GM12878 (cell line): ENCODE results near the gene NPW. TPM values are rescaled to one million over a fixed set of nuclear protein-coding genes. Genes with fewer than 3 reads are reported as not detected.

Experiments used
- ATAC-seq: fragments of 200-7000 bp; cut with Tn5 transposase; 3 replicates; pipeline ENCODE4 v1.9.1; 2020; ENCODE audit warnings: mild to moderate bottlenecking, moderate library complexity
- BruUV-seq: library from RNA; stranded (reverse); fragments of 400-500 nt; replicated peaks from 2 replicates; lab custom pipeline; 2021; lab: Mats Ljungman, UMichigan
- CTCF ChIA-PET: fragments of 300-600 bp; sonication (Branson Sonifier 250); formaldehyde crosslinking; extraction: SDS; loops from one replicate; lab custom pipeline; 2021; ENCODE audit warnings: inconsistent platforms; lab: Yijun Ruan, JAX
- POLR2A ChIA-PET: fragments of 350-600 bp; formaldehyde crosslinking; extraction: SDS; loops from one replicate; lab custom pipeline; 2021; ENCODE audit warnings: inconsistent platforms; lab: Charles Lee
- RAD21 ChIA-PET: fragments of 300-600 bp; sonication (Branson Sonifier 250); formaldehyde crosslinking; loops from one replicate; lab custom pipeline; 2023; ENCODE audit warnings: antibody characterized with exemption; ENCODE audit not compliant: unreplicated experiment; lab: Charles Lee
- SMC1A ChIA-PET: fragments of 300-600 bp; sonication (Branson Sonifier 250); formaldehyde crosslinking; loops from one replicate; lab custom pipeline; 2023; ENCODE audit not compliant: unreplicated experiment, uncharacterized antibody; lab: Charles Lee
- DNase-seq: peaks from one replicate; pipeline ENCODE4 v3.0.0-alpha.2; 2011; ENCODE audit warnings: low read depth, low spot score
- FAIRE-seq: peaks from 3 replicates; lab custom pipeline; 2011; peaks lifted over from hg19 to GRCh38; lab: Jason Lieb, UNC
- H2AFZ ChIP-seq: 2 replicates; pipeline ENCODE4 v1.6.0; 2011; ENCODE audit warnings: low read depth, low read length, control low read depth; ENCODE audit not compliant: control insufficient read depth
- H3K27ac ChIP-seq: 2 replicates; pipeline ENCODE4 v1.5.1; 2011; ENCODE audit warnings: control low read depth; ENCODE audit not compliant: control insufficient read depth, insufficient read depth
- H3K27me3 ChIP-seq, 2 experiments: replicated peaks in 1 of 2; 2 replicates each; pipeline versions ENCODE4 v1.6.0 to v1.6.1; 2011; ENCODE audit warnings: low read length in 1 of 2; ENCODE audit not compliant: control insufficient read depth in 2 of 2, insufficient read depth in 2 of 2
- H3K36me3 ChIP-seq, 2 experiments: 2 replicates each; pipeline ENCODE4 v1.5.1; 2011; ENCODE audit warnings: low read length in 1 of 2; ENCODE audit not compliant: control insufficient read depth in 2 of 2, insufficient read depth in 2 of 2
- H3K4me1 ChIP-seq: 2 replicates; pipeline ENCODE4 v1.6.1; 2011; ENCODE audit warnings: mild to moderate bottlenecking, low read length, moderate library complexity, mixed read lengths; ENCODE audit not compliant: control insufficient read depth, insufficient read depth
- H3K4me2 ChIP-seq: 2 replicates; pipeline ENCODE4 v1.6.0; 2011; ENCODE audit warnings: control low read depth; ENCODE audit not compliant: control insufficient read depth, insufficient read depth
- H3K4me3 ChIP-seq: fragments of 200-600 bp; sonication (generic); 2 replicates; pipeline ENCODE4 v1.5.1; 2016
- H3K79me2 ChIP-seq: 2 replicates; pipeline ENCODE4 v1.6.0; 2011; ENCODE audit warnings: low read length; ENCODE audit not compliant: control insufficient read depth, insufficient read depth
- H3K9ac ChIP-seq: 2 replicates; pipeline ENCODE4 v1.8.0; 2011; ENCODE audit warnings: low read length, control low read depth, mixed read lengths; ENCODE audit not compliant: control insufficient read depth, insufficient read depth
- H3K9me3 ChIP-seq: replicated peaks from 3 replicates; pipeline ENCODE4 v1.5.1; 2011; ENCODE audit warnings: mild to moderate bottlenecking, low read length; ENCODE audit not compliant: control insufficient read depth, insufficient read depth
- H4K20me1 ChIP-seq: 2 replicates; pipeline ENCODE4 v1.6.0; 2011; ENCODE audit not compliant: control insufficient read depth, insufficient read depth
- ASH2L ChIP-seq: fragments of 300-600, 200-600 bp; sonication (generic); IDR thresholded peaks from 2 replicates; pipeline ENCODE4 v1.6.1; 2017; ENCODE audit warnings: low read depth, mild to moderate bottlenecking, borderline replicate concordance
- EP300 ChIP-seq, 2 experiments: fragments of 150-350 bp in 1 of 2; IDR thresholded peaks; 2 replicates each; pipeline ENCODE4 v1.6.1; 2011 to 2012; ENCODE audit warnings: low read depth in 2 of 2, low read length in 2 of 2, borderline replicate concordance in 1 of 2, improper control_type of control experiment in 1 of 2, inconsistent platforms in 1 of 2; ENCODE audit not compliant: control insufficient read depth in 1 of 2
- NFYA ChIP-seq: IDR thresholded peaks from 2 replicates; pipeline ENCODE4 v1.6.1; 2011; ENCODE audit warnings: low read depth, mild to moderate bottlenecking, low read length, improper control_type of control experiment, borderline replicate concordance
- POLR2A ChIP-seq: IDR thresholded peaks from 2 replicates; pipeline ENCODE4 v1.6.1; 2011; ENCODE audit warnings: low read depth, mild to moderate bottlenecking, low read length
- RB1 ChIP-seq: fragments of 450-650 bp; formaldehyde crosslinking; IDR thresholded peaks from 2 replicates; pipeline ENCODE4 v1.6.1; 2017; ENCODE audit warnings: mild to moderate bottlenecking, borderline replicate concordance
- RELA ChIP-seq: fragments of 450-650 bp; IDR thresholded peaks from 2 replicates; pipeline ENCODE4 v1.8.0; 2014; ENCODE audit warnings: borderline replicate concordance; ENCODE audit not compliant: partially characterized antibody
- TCF7 ChIP-seq: IDR thresholded peaks from 2 replicates; pipeline ENCODE4 v1.6.1; 2014; ENCODE audit warnings: antibody characterized with exemption, borderline replicate concordance
- ZNF384 ChIP-seq: IDR thresholded peaks from 2 replicates; pipeline ENCODE4 v1.6.1; 2012; ENCODE audit warnings: low read depth, mild to moderate bottlenecking, low read length, improper control_type of control experiment, borderline replicate concordance
- WGBS: methylation state at CpG from one replicate; pipeline ENCODE4 v1.1.6; 2016; ENCODE audit warnings: low lambda C conversion rate; ENCODE audit not compliant: insufficient replicate concordance, insufficient coverage; ENCODE audit errors: missing lambda C conversion rate; 5-methylcytosine and 5-hydroxymethylcytosine counted together
- in situ Hi-C: fragments of 300-500 bp; cut with MboI; formaldehyde crosslinking; loops from 9 replicates; pipeline ENCODE4 v1.14.3; 2018; ENCODE audit warnings: mixed read lengths
- intact Hi-C: fragments of 100-400 bp; cut with micrococcal nuclease; formaldehyde crosslinking; loops from one replicate; pipeline ENCODE4 v1.14.2; 2022; ENCODE audit not compliant: unreplicated experiment
- polyA plus RNA-seq, 11 experiments: library from polyadenylated mRNA; depleted of rRNA in 4 of 11; unstranded in 6 of 11; stranded (reverse) in 5 of 11; fragments of >200 nt; fragmentation: Nextera tagmentation in 4 of 11; fragmentation: Illumina TruSeq in 1 of 11; extraction: Ambion mirVana in 4 of 11; extraction: Trizol in 1 of 11; gene quantifications; 1 replicate in 1 of 11; 2 replicates in 10 of 11; pipeline versions ENCODE4 v1.2.1 to v1.2.3, GENCODE V29; 2011 to 2016; ENCODE audit warnings: inconsistent platforms in 2 of 11, missing spikeins in 2 of 11, low read depth in 1 of 11
- total RNA-seq, 4 experiments: library from RNA; depleted of rRNA in 3 of 4; stranded (reverse); fragments of >200 nt in 3 of 4; fragmentation: Illumina TruSeq in 1 of 4; extraction: Trizol in 1 of 4; gene quantifications; 2 replicates each; pipeline versions ENCODE4 v1.2.1 to v1.2.3, GENCODE V29; 2013 to 2021
- TF ChIP-seq, protein P1 (sequence below): IDR thresholded peaks from 2 replicates; pipeline ENCODE4 v1.6.1; 2012; ENCODE audit warnings: low read depth, low read length, improper control_type of control experiment
- TF ChIP-seq, protein P2 (sequence below): fragments of 450-650 bp; formaldehyde crosslinking; IDR thresholded peaks from 2 replicates; pipeline ENCODE4 v1.4.0; 2022; ENCODE audit warnings: mild to moderate bottlenecking, moderate library complexity

Gene NPW
- total and polyA plus RNA-seq, 10 of the 15 experiments (the other 5 are each of a cell fraction or from before 2014, with no cell fraction given): 0.23 to 2.5 (median 0.98) TPM; not detected in 4

DNA sequence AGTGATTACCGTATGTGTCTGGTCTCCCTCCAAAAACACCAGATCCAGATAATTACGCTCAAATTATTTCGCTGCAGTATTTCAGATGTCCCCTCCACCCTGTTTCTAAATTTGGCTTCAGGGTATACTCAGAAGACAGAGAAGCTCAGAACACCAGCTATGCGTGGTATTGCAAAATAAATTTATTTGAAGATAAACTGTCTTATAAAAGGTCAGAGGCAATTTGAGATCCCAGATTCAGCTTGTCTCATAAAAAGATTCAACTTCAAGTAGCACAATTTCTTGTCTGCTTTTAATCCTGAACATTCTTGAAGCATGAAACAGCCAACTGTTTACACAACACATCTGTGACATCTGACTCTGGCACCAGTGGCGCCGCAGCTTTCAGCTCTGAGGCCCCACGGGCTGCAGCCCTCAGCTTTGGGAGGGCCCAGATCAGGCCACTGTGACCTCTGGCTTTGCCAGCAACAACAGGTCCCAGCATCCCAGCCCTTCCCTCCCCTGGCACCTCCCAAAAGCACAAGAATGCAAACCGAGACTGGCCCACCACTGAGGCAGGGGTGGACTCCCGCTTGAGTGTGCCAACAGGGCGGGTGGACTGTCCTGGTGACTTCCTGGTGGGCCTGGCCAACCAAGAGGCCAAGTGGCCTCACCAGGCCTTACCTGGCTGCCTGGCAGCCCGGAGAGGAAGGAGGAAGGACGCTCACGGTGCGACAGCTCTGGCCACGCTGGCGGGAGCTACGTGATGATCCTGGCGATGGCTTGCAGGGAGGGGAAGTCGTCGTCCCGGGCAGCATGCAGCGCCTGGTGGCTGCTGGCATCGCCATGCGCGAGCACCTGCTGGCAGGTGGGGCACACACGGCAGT is 21.9 kb upstream of the NPW start:
- no peaks in the 10 kb centered on the region for H3K79me2 ChIP-seq
- intact Hi-C loops: no loop called here
- H2AFZ ChIP-seq: no peak overlapping the region
- H3K4me3 ChIP-seq: no peak overlapping the region
- CTCF ChIA-PET: interaction anchor here (0.9 kb wide), 1 partner anchor 15 kb away, joined by 3 read pairs; no protein-coding TSS in a partner anchor
- SMC1A ChIA-PET: interaction anchor here (1.2 kb wide), 1 partner anchor 16 kb away, joined by 3 read pairs; the partner anchor contains the start of gene NOXO1
- no peak overlapping the region for H3K4me2 ChIP-seq
- POLR2A ChIA-PET: interaction anchor here (0.5 to 2.4 kb wide), 2 partner anchors 11 to 721 kb away, joined by 5 to 8 read pairs; no protein-coding TSS in a partner anchor
- H3K9me3 ChIP-seq: no peaks in the 10 kb centered on the region; the same call in 2 of the 3 replicates
- WGBS: 91% methylated on average over 26 of the region's 26 CpGs
- FAIRE-seq: no peak
- RAD21 ChIA-PET: interaction anchor here (1.0 kb wide), 1 partner anchor 14 kb away, joined by 3 read pairs; the partner anchor contains the start of gene GFER
- H3K36me3 ChIP-seq: peaks cover 3 to 38% of the 10 kb centered on the region in 2 experiments
- no TSS peak for BruUV-seq
- ATAC-seq: no peak
- no peaks in the 10 kb centered on the region for H4K20me1 ChIP-seq
- H3K4me1 ChIP-seq: peaks cover 11% of the 10 kb centered on the region
- TF ChIP-seq TCF7: no peak
- 0 out of 2 replicates have a peak, but pooled peaks have one; percentile 21 for TF ChIP-seq POLR2A
- H3K27me3 ChIP-seq: no peaks in the 10 kb centered on the region
- DNase-seq: no peak
- in situ Hi-C loops: no loop called here
- no peak overlapping the region for H3K27ac ChIP-seq
- no peak overlapping the region for H3K9ac ChIP-seq

DNA sequence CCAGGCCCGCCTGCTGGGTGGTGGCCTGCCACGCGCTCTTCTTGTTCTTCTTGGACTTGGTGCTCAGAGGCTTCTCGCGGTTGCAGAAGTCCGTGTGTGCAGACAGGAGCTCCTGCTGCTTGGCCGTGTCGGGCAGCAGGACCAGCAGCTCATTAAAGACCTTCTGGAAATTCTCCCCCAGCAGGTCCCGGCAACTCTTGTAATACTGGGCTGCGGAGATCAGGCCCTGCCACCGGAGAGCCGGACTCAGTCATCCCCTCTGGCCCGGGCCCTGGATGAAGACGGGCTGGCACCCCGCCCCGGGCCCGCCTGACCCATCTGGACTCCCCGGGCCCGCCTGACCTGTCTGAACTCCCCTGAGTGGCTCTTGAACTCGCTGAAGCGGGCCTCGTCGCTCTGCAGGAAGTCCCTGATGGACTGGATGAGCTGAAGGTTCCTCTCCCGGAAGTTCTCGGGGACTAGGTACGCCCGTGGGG is 21.2 kb upstream of the NPW start:
- peaks cover 3 to 44% of the 10 kb centered on the region in 2 experiments for H3K36me3 ChIP-seq
- TF ChIP-seq RB1 (no peak), RELA (no peak), NFYA (no peak), EP300 (IDR thresholded peaks at IDR 0.05; ENCODE audit: borderline replicate concordance in 1 of 2, control insufficient read depth in 1 of 2, low read depth in 2 of 2, low read length in 2 of 2) (no peak), ASH2L (no peak), ZNF384 (no peak)
- TF ChIP-seq, protein P1, sequence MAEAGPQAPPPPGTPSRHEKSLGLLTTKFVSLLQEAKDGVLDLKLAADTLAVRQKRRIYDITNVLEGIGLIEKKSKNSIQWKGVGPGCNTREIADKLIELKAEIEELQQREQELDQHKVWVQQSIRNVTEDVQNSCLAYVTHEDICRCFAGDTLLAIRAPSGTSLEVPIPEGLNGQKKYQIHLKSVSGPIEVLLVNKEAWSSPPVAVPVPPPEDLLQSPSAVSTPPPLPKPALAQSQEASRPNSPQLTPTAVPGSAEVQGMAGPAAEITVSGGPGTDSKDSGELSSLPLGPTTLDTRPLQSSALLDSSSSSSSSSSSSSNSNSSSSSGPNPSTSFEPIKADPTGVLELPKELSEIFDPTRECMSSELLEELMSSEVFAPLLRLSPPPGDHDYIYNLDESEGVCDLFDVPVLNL: no peak
- TF ChIP-seq, protein P2, sequence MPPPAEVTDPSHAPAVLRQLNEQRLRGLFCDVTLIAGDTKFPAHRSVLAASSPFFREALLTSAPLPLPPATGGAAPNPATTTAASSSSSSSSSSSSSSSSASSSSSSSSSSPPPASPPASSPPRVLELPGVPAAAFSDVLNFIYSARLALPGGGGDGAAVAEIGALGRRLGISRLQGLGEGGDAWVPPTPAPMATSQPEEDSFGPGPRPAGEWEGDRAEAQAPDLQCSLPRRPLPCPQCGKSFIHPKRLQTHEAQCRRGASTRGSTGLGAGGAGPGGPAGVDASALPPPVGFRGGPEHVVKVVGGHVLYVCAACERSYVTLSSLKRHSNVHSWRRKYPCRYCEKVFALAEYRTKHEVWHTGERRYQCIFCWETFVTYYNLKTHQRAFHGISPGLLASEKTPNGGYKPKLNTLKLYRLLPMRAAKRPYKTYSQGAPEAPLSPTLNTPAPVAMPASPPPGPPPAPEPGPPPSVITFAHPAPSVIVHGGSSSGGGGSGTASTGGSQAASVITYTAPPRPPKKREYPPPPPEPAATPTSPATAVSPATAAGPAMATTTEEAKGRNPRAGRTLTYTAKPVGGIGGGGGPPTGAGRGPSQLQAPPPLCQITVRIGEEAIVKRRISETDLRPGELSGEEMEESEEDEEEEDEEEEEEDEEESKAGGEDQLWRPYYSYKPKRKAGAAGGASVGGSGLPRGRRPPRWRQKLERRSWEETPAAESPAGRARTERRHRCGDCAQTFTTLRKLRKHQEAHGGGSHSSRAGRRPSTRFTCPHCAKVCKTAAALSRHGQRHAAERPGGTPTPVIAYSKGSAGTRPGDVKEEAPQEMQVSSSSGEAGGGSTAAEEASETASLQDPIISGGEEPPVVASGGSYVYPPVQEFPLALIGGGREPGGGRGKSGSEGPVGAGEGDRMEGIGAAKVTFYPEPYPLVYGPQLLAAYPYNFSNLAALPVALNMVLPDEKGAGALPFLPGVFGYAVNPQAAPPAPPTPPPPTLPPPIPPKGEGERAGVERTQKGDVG: no peak

More for the DNA sequence above, 21.2 kb upstream of the NPW start:
- no peaks in the 10 kb centered on the region for H3K9me3 ChIP-seq
- ChIA-PET RAD21 (interaction anchor here (1.0 kb wide), 1 partner anchor 14 kb away, joined by 3 read pairs; the partner anchor contains the start of gene GFER), CTCF (no interaction called here), POLR2A (no interaction called here), SMC1A (no interaction called here)
- H2AFZ ChIP-seq: no peak overlapping the region
- H3K27me3 ChIP-seq: no peaks in the 10 kb centered on the region
- H3K27ac ChIP-seq: no peak overlapping the region
- no peak overlapping the region for H3K4me3 ChIP-seq
- peaks cover 4% of the 10 kb centered on the region for H3K4me1 ChIP-seq
- no peak for DNase-seq
- H3K79me2 ChIP-seq: no peaks in the 10 kb centered on the region; the same call in 1 of the 2 replicates
- in situ Hi-C loops (no loop called here), intact Hi-C loops (no loop called here)
- TSS peak; percentile 63 for BruUV-seq
- no peak overlapping the region for H3K4me2 ChIP-seq
- 91% methylated on average over 26 of the region's 27 CpGs for WGBS
- ATAC-seq: no peak
- H4K20me1 ChIP-seq: peaks cover 3% of the 10 kb centered on the region
- FAIRE-seq: no peak
- no peak overlapping the region for H3K9ac ChIP-seq
